Lung (tissue), 12 donors: ENCODE results near the gene CHL1. TPM values are rescaled to one million over a fixed set of nuclear protein-coding genes. Genes with fewer than 3 reads are reported as not detected.

Source experiments
- ATAC-seq: fragments of 200-7000 bp; cut with Tn5 transposase; one replicate; pipeline ENCODE4 v1.9.1; 2020; ENCODE audit warnings: moderate number of reproducible peaks; ENCODE audit not compliant: insufficient read depth, low FRiP score
- DNase-seq, 3 donors: peaks; one replicate each; pipeline ENCODE4 v3.0.0-alpha.2; 2013 to 2017
- H3K27ac ChIP-seq, 2 donors: one replicate each; pipeline ENCODE4 v1.5.1; 2013; ENCODE audit warnings: mild to moderate bottlenecking in 2 of 2, moderate library complexity in 2 of 2, control low read depth in 1 of 2, inconsistent platforms in 1 of 2, low read depth in 1 of 2, low read length in 1 of 2
- H3K27me3 ChIP-seq, 3 donors: one replicate each; pipeline ENCODE4 v1.5.1; 2013; ENCODE audit warnings: low read length in 2 of 3; ENCODE audit not compliant: control insufficient read depth in 3 of 3, insufficient read depth in 3 of 3
- H3K36me3 ChIP-seq, 4 donors: one replicate each; pipeline ENCODE4 v1.5.1; 2013; ENCODE audit warnings: low read length in 4 of 4, mild to moderate bottlenecking in 1 of 4, moderate library complexity in 1 of 4; ENCODE audit not compliant: control insufficient read depth in 4 of 4, insufficient read depth in 4 of 4
- H3K4me1 ChIP-seq, 5 donors: one replicate each; pipeline ENCODE4 v1.5.1; 2013; ENCODE audit warnings: low read length in 5 of 5, mild to moderate bottlenecking in 2 of 5, moderate library complexity in 1 of 5; ENCODE audit not compliant: control insufficient read depth in 5 of 5, insufficient read depth in 5 of 5
- H3K4me3 ChIP-seq: one replicate; pipeline ENCODE4 v1.5.1; 2013; ENCODE audit warnings: mild to moderate bottlenecking, control low read depth, moderate library complexity
- H3K9ac ChIP-seq, 2 donors: one replicate each; pipeline ENCODE4 v1.5.1; 2013; ENCODE audit warnings: low read length in 2 of 2, control low read depth in 1 of 2; ENCODE audit not compliant: insufficient read depth in 1 of 2
- H3K9me3 ChIP-seq, 4 donors: one replicate each; pipeline ENCODE4 v1.5.1; 2013; ENCODE audit warnings: low read length in 3 of 4, mild to moderate bottlenecking in 1 of 4, moderate library complexity in 1 of 4; ENCODE audit not compliant: control insufficient read depth in 4 of 4, insufficient read depth in 3 of 4
- CTCF ChIP-seq: IDR thresholded peaks from 2 replicates; pipeline ENCODE4 v1.5.1; 2012; ENCODE audit warnings: mild to moderate bottlenecking; ENCODE audit errors: control extremely low read depth, extremely low read depth
- WGBS, 2 donors: extraction: QIAGEN DNeasy Blood & Tissue Kit; methylation state at CpG; one replicate each; pipeline ENCODE4 v1.1.7; 2013; 5-methylcytosine and 5-hydroxymethylcytosine counted together
- polyA plus RNA-seq, 2 donors: library from polyadenylated mRNA; stranded (reverse); fragments of 200-250 nt; gene quantifications; one replicate each; pipeline ENCODE4 v1.2.1, GENCODE V29; 2013
- total RNA-seq, 2 donors: library from RNA; depleted of rRNA in 1 of 2; stranded (reverse); fragments of >200 nt in 1 of 2; gene quantifications; one replicate each; pipeline ENCODE4 v1.2.1, GENCODE V29; 2014 to 2021
- donor health status: control.
- donor health status: control.
- donor health status: Bipolar disorder and iron deficiency.
- donor health status: healthy.
- donor health status: DM: yes; HTN: yes; CAD: no.

The CHL1 gene
- total and polyA plus RNA-seq, 4 donors = 1.1 to 11.5 (median 8.1) TPM

GRCh38 chr3:324423-324822 is 127.9 kb downstream of the CHL1 start:
- Histone ChIP-seq H3K9me3 (no peaks in the 10 kb centered on the region), H3K27me3 (no peaks in the 10 kb centered on the region), H3K27ac (no peak overlapping the region), H3K36me3 (no peaks in the 10 kb centered on the region), H3K4me3 (no peak overlapping the region), H3K4me1 (no peaks in the 10 kb centered on the region), H3K9ac (no peak overlapping the region)
- no peak for ATAC-seq
- no peak for DNase-seq
- WGBS, 2 donors = 94 to 95% methylated on average over 2 of the region's 2 CpGs
- TF ChIP-seq CTCF = no peak

GRCh38 chr3:325495-325894 is 128.9 kb downstream of the CHL1 start:
- H3K4me1 ChIP-seq = no peaks in the 10 kb centered on the region
- TF ChIP-seq CTCF = no peak
- ATAC-seq = no peak

GRCh38 chr3:330494-331115 is 134.0 kb downstream of the CHL1 start:
- WGBS, 2 donors = 71 to 73% methylated on average over 1 of the region's 1 CpG
- ATAC-seq = no peak
- H3K4me1 ChIP-seq = no peaks in the 10 kb centered on the region
- no peaks in the 10 kb centered on the region for H3K27me3 ChIP-seq
- H3K27ac ChIP-seq = no peak overlapping the region
- H3K9me3 ChIP-seq = no peaks in the 10 kb centered on the region
- TF ChIP-seq CTCF = no peak
- no peaks in the 10 kb centered on the region for H3K36me3 ChIP-seq
- no peak overlapping the region for H3K9ac ChIP-seq
- H3K4me3 ChIP-seq = no peak overlapping the region
- DNase-seq = no peak

More at GRCh38 chr3:325495-325894, 128.9 kb downstream of the CHL1 start:
- no peaks in the 10 kb centered on the region for H3K9me3 ChIP-seq
- 84 to 88% methylated on average over 1 of the region's 1 CpG for WGBS, 2 donors
- no peaks in the 10 kb centered on the region for H3K36me3 ChIP-seq
- no peak for DNase-seq
- H3K4me3 ChIP-seq = no peak overlapping the region
- H3K27ac ChIP-seq = no peak overlapping the region
- H3K27me3 ChIP-seq = no peaks in the 10 kb centered on the region
- no peak overlapping the region for H3K9ac ChIP-seq

GRCh38 chr3:331881-332280 is 135.3 kb downstream of the CHL1 start:
- DNase-seq (no peak), ATAC-seq (no peak)
- no peaks in the 10 kb centered on the region for H3K4me1 ChIP-seq
- no peak overlapping the region for H3K27ac ChIP-seq
- no peaks in the 10 kb centered on the region for H3K36me3 ChIP-seq
- H3K4me3 ChIP-seq = no peak overlapping the region
- no peak for TF ChIP-seq CTCF
- H3K9ac ChIP-seq = no peak overlapping the region
- H3K9me3 ChIP-seq = no peaks in the 10 kb centered on the region
- no peaks in the 10 kb centered on the region for H3K27me3 ChIP-seq
- WGBS, 2 donors = 79 to 80% methylated on average over 5 of the region's 5 CpGs
